ENCODE measurements around the gene CARD19.
A peak's percentile ranks its signal among the peaks of the same experiment; 100 is the strongest.
"Not testable (repeated sequence)": the region's sequence is repeated elsewhere in the genome, so short reads cannot be mapped to it uniquely, and the experiment has no call there.

CARD19 gene

DNA sequence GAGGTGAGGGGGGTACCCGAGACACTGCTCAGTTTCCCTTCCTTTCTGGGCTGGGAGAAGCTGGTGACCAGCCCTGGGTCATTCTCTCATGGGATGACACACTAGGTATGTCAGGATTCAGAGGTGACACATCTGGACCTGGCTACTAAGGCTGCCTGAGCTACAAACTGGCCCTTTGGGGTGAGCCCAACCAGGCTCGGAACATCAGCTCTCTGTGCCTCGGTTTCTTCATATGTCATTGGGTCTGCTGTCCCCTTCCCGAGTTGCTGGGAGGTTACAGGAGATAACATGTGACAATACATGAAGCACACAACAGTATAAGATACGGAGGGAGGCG is 11.8 kb downstream of the CARD19 start:
- DNase-seq = no peak

DNA sequence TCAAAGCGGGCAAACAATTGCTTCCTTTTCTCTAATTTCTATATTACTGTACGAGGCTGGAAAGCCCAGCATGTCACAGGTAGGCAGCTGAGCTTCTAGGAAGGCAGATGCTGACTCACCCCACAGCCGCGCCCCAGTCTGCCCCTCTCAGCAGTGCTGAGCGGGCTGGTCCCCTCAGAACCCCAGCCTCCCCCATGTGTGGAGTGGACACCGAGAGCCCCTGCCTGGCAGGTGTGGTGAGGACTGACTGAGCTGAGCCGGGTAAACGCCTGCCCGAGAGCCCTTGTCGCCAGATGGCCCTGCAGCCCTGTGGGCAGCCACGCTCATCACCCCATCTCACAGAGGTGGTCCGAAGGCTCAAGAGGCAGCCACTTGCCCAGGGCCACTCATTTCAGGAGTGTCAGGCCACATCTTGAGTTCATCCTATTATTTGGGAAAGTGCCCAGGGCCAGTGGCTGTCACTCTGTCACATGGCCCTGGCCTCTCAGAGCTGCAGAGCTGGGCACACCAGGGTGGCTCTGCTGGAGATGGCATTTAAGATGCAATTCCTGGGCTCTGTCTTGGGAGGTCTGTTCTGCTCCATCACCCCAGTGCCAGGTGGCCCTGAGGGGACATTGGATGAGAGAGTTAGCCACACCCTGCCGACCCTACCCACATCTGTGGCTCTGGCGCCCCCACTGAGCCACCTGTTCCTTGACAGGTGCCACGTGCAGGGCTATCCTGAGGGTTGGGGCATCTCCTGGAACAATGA is 12.4 kb downstream of the CARD19 start:
- DNase-seq = no peak

DNA sequence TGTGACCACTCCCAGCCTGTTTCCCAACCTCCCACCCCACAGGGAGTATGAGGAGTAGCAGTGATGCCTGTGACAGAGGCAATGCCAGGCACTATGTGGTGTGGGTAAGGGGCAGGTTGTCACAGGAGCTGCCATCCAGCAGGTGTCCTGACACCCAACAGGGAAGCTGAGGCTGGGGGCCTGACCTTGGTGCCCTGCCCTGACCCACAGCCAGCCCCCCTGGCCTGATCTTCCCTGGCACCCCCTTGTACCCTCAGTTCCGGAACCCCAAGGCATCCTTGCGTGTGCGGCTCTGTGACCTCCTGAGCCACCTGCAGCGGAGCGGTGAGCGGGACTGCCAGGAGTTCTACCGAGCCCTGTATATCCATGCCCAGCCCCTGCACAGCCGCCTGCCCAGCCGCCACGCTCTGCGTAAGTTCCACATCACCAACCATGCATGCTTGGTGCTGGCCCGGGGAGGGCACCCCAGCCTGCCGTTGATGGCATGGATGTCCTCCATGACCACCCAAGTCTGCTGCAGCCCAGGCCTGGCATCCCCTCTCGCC is 14.4 kb downstream of the CARD19 start:
- DNase-seq = no peak

DNA sequence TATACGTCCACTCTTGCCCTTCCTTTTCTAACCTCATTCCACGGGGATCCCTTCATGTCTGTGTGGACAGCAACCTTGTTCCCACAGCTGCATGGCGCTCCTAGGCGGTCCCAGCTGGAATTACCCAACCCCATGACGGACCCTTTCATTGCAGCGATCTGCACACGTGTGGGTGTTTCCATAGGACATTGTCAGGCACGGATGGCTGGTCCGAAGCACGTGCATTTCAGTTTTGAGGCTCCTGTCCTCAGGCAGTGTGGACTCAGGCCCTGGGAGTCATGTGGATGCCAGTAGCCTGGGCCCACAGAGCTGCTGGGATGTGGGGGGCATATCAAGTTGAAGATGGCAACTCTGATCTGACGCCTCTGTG is 15.0 kb downstream of the CARD19 start:
- DNase-seq = no peak

DNA sequence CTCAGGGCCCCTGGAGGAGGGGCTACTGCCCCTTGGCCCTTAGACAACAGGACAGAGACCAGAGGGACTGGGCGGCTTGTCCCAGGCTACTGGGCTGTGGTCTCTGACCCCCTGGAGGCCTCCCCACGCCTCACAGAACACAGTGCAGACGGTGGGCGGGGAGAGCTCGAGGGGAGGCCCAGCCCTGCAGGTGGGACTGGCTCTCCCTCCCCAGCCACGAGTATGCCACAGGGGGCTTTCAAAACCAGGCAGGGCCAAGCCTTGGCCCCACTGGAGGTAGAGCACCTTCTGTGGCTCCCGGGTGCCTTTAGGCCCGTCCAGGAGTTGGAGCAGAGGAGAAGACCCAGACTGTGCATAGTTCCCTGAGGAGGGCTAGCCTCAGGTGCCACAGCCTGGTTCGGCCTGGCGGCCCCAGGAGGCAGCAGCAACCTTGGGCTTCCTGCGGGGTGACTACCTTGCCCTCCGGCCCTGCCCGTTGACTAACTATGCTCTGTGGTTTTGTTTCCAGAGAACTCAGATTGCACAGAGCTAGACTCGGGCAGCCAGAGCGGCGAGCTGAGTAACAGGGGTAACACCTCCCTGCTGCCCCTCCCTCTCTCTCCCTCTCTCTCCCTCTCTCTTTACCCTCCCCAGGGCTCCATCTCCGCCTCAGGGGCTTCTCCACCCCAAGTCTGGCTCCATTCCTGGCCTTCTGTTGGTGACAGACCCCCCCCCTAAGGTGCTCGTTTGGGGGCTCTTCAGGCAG is 15.5 kb downstream of the CARD19 start:
- DNase-seq = peak; percentile 48 to 60

DNA sequence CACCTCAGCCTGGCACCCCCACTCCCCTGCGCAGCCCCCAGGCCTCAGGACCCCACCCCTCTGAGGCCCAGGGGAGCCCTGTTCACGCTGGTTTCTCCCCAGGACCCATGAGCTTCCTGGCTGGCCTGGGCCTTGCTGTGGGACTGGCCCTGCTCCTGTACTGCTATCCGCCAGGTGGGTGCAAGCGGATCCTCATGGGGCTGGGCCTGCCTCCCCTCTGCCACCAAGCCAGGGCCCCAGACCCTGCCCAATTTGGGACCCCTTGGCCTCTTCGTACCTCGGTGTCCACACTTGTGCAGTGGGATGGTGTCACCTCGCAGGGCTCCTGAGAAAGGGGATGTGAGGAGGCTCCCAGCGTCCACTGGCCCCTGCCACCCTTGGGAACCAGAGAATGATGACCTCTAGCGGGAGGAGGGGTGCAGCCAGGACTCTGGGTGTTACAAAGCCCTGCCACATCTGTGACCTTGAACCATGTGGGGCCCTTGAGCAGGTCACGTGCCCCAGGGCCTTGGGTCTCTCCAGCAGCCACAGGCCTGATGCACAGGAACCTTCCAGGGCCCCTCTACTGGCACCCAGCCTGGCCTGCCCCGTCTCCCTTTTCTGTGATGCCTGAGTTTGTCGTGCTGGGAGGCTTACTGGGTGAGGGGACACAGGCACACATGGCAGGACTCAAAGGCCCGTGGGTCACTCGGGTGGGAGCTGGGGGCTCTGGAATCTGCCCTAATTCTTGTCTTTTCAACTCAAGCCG is 16.3 kb downstream of the CARD19 start:
- peak in 1 of 2 donors; percentile 43 for DNase-seq

DNA sequence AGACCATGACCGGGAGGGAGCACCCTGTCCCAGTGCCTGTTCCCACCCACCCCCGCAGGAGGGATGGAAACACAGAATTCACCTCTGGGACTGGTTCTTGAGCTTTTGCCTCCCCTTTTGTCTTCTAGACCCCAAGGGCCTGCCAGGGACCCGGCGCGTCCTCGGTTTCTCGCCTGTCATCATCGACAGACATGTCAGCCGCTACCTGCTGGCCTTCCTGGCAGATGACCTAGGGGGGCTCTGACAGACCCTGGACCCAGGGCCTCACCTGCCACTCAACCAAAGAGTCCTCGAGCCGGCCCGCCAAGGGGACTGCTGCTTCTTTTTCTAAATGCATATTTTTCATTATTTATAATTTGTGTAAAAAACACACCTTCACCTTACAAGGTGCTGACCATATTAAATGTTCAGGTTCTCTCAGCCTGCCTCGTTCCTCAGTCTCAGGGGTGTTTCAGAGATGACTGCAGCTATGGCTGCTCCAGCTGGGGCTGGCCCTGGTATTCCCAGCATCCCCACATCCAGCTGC is 16.9 kb downstream of the CARD19 start:
- no peak for DNase-seq

DNA sequence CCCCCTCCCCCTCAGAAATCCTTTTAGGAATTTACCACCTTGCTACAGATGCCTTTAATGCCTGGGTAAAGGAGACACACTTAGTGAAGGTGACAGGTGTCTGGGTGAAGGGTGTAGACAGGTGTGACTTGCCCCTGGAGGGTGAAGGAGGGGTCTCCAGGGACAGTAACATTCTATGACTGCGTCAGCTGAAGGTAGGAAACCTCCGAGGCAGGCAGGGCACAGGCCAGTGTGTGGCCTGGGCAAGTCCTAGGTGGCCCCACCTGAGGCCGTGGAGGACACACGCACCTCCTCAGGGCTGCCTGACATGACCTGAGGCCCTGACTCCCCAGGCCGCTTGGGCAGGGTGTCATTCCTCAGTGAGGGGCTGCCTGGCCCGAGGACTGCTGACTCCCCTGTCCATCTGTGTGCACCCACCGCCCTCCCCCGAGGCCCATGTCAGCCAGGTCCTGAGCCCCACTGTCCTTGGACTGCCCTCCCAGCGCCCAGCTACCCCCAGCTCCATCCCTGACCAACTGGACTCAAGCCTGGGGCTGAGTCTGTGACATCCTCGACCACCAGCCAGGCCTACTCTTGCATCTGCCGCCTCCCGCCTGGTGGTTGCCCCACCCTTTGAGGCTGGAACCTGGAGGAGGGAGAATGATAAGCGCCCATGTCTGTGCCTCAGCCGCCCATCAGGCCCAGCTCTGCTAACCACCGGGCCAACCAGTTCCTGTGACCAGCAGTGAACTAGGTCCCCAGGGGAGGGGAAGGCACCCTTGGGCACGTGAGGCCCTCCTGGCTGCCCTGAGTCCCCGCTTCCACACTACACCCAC is 18.4 kb downstream of the CARD19 start:
- DNase-seq = peak in 1 of 2 donors; percentile 38

DNA sequence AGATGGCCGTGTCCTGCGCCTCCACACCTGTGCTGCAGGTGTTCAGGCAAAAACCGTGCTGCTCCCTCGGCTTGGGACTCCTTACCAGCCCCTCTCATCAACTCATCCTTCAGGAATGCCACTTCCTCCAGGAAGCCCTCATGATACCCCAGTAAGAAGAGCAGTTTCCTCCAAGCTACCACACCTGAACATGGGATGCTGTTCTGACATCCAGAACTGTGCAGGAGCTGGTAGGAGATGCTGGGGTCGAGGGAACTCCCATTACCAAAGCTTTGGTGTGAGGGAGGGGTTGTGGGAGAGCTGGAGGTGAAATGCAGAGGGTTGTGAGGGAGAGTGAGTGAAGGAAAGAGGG is 18.9 kb downstream of the CARD19 start:
- no peak for DNase-seq

DNA sequence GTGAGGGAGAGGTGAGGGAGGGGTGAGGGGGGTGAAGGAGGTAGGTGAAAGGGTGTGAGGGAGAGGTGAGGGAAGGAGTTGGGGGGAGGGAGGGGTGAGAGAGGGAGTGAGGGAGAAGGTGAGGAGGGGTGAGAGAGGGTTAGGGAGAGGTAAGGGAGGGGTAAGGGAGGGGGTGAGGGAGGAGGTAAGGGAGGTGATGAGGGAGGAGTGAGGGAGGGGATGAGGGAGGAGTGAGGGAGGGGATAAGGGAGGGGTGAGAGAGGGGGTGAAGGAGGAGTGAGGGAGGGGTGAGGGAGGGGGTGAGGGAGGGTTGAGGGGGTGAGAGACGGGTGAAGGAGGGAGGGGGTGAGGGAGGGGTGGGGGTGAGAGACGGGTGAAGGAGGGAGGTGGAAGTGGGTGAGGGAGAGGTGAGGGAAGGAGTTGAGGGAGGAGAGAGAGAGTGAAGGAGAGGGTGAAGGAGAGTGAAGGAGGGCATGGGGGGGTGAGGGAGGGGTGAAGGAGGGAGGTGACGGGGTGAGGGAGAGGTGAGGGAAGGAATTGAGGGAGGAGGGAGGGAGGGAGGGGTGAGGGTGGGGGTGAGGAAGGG is 19.6 kb downstream of the CARD19 start:
- DNase-seq = no peak

DNA sequence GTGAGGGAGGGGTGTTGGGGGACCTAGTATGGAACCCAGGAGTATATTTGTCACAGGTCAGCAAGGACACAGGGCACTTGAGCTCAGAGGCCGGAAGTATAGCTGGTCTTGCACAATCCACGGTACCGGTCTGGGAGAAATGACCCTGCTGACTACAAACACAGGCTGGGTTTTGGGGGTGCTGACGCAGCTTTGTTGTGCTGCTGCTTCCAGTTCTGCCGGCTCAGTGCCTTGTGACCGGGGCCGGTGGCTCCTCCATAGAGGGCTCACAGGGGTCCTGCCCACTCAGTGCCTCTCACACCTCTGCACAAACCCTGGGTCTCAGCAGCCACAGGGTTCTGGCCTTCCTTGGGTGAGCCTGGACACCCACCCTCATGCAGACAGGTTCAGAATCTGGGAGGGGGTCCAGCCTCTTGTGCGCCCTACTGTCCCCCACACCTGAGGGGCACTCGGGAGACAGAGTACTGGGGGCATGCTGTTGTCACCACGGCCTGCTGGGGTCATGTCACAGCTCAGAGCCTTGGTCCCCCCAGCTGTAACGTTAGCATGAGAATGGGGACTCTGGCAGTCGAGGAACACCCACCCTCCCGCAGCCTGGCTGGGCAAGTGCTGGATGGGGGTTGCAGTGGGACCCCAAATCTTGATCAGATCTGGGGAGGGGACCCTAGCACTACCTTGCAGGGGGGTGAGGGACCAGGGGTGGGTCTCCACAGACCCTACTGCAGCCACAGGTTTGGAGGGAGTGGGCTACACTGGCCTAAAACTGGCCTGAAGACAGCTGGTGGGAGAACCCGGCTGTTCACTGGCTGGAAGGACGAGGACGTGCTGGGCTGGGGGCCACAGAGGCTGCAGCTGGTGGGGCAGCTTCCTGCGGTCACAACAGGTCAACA is 20.3 kb downstream of the CARD19 start:
- DNase-seq = peak; percentile 93 to 98

DNA sequence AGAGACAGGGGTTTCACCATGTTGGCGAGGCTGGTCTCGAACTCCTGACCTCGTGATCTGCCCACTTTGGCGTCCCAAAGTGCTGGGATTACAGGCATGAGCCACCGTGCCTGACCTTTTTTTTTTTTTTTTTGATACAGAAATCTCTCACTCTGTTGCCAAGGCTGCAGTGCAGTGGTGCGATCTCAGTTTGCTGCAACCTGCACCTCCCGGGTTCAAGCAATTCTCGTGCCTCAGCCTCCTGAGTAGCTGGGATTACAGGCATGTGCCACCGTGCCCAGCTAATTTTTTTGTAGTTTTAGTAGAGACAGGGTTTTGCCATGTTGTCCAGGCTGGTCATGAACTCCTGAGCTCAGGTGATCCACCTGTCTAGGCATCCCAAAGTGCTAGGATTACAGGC is 21.5 kb downstream of the CARD19 start:
- not testable (repeated sequence) for DNase-seq

DNA sequence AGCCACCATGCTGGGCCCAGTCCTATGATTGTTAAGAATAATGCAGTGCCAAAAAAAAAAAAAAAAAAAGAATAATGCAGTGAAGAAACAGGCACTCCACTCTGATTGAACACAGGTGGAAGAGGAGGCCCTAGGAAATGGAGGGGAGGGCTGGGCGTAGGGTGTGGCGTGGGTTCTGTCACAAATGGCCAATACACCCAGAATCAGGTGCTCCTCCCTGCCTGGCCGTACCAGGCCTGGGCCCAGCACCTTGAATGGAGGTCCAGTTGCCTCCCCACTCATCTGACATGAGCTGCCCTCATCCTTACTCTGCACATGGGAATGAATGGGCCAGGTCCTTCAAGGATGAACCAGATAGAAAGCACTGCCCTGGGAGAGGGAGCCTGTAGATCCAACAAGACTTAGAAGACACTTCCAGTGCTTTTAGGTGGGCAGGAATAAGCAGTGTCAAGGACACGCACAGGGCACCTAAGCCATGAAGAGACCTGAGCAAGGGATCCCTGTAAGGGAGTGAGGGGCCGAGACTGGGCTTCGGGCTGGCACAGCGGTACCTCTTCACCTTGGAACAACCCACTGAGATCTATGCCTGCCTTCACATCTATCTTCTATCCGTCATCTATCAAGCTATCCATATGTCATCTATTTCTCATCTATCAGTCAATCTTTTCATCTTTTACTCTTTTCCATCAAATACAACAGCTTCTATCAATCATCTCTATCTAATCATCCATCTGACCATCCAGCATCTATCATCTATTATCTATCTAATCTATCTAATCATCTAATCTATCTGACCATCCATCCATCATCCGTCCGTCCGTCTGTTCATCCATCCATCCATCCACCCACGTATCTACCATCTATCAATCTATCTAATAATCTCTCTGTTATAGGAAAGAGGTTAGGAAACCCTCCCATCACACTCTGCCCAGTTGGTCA is 22.2 kb downstream of the CARD19 start:
- DNase-seq = no peak

DNA sequence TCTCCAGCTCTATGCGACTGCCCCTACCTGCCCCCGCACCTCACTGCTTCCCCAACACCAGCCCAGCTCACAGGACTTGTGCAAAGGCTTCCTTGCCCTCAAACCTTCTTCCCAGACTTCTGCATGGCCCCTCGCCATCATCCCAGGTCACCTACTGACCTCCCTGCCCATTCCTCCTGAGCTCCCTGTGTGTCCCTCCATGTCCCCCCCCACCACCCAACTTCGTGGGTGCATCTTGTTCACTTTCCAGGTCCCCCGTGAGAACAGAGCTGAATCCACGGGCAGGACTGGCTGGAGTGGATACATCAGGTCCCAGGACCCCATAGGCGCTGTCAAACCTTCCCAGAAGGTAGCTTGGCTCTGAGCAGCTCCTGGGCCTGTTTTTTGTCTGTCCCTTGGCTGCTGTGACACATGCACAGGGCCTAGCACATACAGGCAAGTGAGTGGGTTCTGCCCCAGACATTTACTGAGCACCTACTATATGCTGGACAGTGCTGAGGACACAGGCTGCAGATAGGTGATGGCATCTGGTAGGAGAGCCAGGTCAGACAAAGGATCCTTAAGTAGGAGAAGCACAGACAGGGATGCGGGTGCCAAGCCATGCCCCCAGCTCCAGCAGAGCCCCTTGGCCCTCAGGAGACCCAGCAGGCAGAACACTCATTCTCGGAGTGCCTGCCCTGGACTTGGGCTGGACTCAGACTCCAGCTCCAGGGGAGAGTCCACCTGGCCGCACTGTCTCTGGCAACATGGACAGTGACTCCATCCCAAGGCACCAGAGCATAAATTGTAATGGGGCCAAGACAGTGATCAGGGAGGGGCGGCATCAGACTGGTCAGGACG is 23.1 kb downstream of the CARD19 start:
- DNase-seq = no peak

DNA sequence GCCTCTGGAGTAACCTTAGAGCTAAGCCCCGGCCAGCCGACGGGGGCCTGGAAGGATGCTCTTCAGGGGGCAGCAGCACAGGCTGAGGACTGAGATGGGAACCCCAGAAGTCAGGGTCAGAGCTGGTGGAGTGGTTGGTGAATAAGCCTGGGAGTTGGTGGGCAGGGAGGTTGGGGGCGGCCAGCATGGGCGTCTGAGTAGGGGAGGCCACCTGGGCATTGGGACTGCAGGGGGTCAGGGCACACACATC is 23.6 kb downstream of the CARD19 start:
- no peak for DNase-seq

DNA sequence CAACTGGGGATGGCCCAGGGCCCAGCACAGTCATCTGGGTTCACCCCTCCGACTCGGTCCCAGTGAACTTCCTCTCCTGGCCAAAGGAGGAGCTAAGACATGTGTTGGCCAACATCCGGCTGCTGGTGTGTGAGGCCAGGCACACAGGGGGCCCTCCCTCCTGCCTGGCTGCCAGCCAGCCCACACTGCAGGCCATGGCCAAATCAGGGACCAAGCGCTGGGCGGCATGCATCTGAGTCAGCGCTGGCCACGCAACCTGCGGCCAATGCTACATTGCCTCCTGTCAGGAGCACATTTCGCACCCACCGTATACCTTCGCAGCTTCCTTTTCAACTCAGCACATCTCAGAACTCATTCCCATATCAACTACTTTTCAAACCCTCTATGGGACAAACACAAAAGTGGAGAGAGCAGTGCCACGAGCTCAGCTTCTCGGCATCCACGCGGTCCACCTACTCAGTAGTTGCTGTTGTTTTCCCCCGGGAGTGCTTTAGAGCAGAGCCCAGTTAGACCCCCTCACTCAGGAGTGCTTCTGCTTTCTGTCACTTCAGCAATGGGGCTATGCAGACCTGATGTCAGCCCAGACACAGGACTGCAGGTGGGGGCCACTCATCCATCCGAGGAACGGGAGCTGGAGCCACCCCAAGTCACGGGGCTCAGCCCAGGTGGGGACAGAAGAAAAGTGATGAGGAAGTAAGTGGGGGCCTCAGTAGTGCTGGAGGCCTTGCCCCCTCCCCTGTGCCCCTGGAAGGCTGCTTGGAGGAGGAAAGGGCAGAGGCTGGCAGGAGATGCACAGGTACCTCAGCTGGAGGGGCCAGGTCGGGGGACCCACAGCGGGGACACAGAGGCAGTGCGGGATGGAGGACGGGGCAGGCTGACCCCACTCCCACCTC is 24.2 kb downstream of the CARD19 start:
- peak; percentile 98 for DNase-seq

DNA sequence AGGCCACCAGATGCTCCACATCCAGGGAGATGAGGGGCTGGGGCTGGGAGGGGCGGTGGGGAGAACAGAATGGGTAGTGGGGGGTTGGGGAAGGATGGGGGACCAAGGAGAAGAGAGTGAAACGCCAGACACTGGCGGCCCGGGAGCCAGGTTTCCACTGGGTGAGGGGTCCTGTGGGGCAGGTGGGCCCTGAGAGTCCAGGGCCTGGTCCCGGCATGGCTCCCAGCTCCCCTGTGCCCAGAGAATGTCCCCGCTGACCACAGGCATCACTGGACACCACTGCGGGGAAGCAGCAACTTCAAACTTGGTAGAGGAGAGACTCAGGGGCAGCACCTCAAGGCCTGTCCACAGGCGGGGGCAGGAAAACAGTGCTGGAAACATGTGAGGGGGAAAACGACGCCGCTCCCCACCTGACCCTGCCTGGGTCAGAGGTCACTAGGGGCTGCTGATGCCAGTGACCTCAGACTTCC is 24.9 kb downstream of the CARD19 start:
- no peak for DNase-seq

Data from inflammatory macrophage (primary cell).